Activated naive CD8-positive, alpha-beta T cell treated with anti-CD3 and anti-CD28 coated beads, Interleukin-2, amount 50 U/mL, for 24 hours (primary cell): ENCODE measurements around the gene PRDX5.
A peak's percentile ranks its signal among the peaks of the same experiment; 100 is the strongest.

ENCODE experiments used
- ATAC-seq: fragments of 150-1000 bp; cut with Tn5 transposase; one replicate; pipeline ENCODE4 v1.10.0; 2021
- DNase-seq: peaks from one replicate; pipeline ENCODE4 v3.0.0; 2021
- H3K27ac Mint-ChIP-seq: one replicate; pipeline ENCODE4 v1.8.0; 2021; ENCODE audit warnings: mild to moderate bottlenecking, mixed read lengths
- H3K27me3 Mint-ChIP-seq: one replicate; pipeline ENCODE4 v1.8.0; 2021; ENCODE audit warnings: mixed read lengths
- H3K36me3 Mint-ChIP-seq: one replicate; pipeline ENCODE4 v1.8.0; 2021; ENCODE audit warnings: low read depth, mixed read lengths
- H3K4me1 Mint-ChIP-seq: one replicate; pipeline ENCODE4 v1.8.0; 2021; ENCODE audit warnings: mixed read lengths
- H3K4me3 Mint-ChIP-seq: one replicate; pipeline ENCODE4 v1.8.0; 2021; ENCODE audit warnings: mild to moderate bottlenecking, moderate library complexity, mixed read lengths
- H3K9me3 Mint-ChIP-seq: one replicate; pipeline ENCODE4 v1.8.0; 2021; ENCODE audit warnings: mixed read lengths

Gene PRDX5

GRCh38 chr11:64339754-64340408 is 22.0 kb downstream of the PRDX5 start, which contains the start of gene CCDC88B:
Gene CCDC88B, plus strand, starts transcription at chr11:64340204. Its CDS starts 63 bp downstream, at chr11:64340267.
- peak; percentile 86 for ATAC-seq
- peaks cover 6% of the 10 kb centered on the region for H3K36me3 Mint-ChIP-seq

GRCh38 chr11:64340671-64341335 is 22.9 kb downstream of the PRDX5 start:
- Mint-ChIP-seq H3K36me3 (peaks cover 9% of the 10 kb centered on the region), H3K27ac (peak overlapping the region; percentile 83), H3K4me3 (peak overlapping the region; percentile 86), H3K27me3 (no peaks in the 10 kb centered on the region), H3K4me1 (peaks cover 30% of the 10 kb centered on the region), H3K9me3 (no peaks in the 10 kb centered on the region)
- DNase-seq (peak; percentile 92), ATAC-seq (peak; percentile 22)

More at GRCh38 chr11:64339754-64340408, 22.0 kb downstream of the PRDX5 start, which contains the start of gene CCDC88B:
- Mint-ChIP-seq H3K27me3 (no peaks in the 10 kb centered on the region), H3K4me1 (peaks cover 37% of the 10 kb centered on the region), H3K9me3 (no peaks in the 10 kb centered on the region), H3K4me3 (peak within 1 kb of the TSS; percentile 86), H3K27ac (peak within 1 kb of the TSS; percentile 83)
- DNase-seq: peak; percentile 85

- DNase-seq (no peak), ATAC-seq (no peak)
- Mint-ChIP-seq H3K27me3 (no peaks in the 10 kb centered on the region), H3K4me3 (peak overlapping the region; percentile 86), H3K36me3 (peaks cover 13% of the 10 kb centered on the region), H3K9me3 (no peaks in the 10 kb centered on the region), H3K4me1 (peaks cover 30% of the 10 kb centered on the region), H3K27ac (no peak overlapping the region)
Observed at GRCh38 chr11:64341429-64341828, 23.5 kb downstream of the PRDX5 start.

GRCh38 chr11:64341851-64342791 is 24.2 kb downstream of the PRDX5 start:
- peaks cover 30% of the 10 kb centered on the region for H3K4me1 Mint-ChIP-seq
- peak overlapping the region; percentile 86 for H3K4me3 Mint-ChIP-seq
- H3K36me3 Mint-ChIP-seq: peaks cover 15% of the 10 kb centered on the region
- ATAC-seq (peak; percentile 77), DNase-seq (peak; percentile 93)
- H3K27me3 Mint-ChIP-seq: no peaks in the 10 kb centered on the region
- H3K27ac Mint-ChIP-seq: no peak overlapping the region
- H3K9me3 Mint-ChIP-seq: no peaks in the 10 kb centered on the region

GRCh38 chr11:64342869-64343745 is 25.2 kb downstream of the PRDX5 start:
- Mint-ChIP-seq H3K27ac (no peak overlapping the region), H3K36me3 (peaks cover 16% of the 10 kb centered on the region), H3K4me3 (no peak overlapping the region), H3K9me3 (no peaks in the 10 kb centered on the region), H3K27me3 (no peaks in the 10 kb centered on the region), H3K4me1 (peaks cover 30% of the 10 kb centered on the region)
- no peak for DNase-seq
- ATAC-seq: no peak

DNA sequence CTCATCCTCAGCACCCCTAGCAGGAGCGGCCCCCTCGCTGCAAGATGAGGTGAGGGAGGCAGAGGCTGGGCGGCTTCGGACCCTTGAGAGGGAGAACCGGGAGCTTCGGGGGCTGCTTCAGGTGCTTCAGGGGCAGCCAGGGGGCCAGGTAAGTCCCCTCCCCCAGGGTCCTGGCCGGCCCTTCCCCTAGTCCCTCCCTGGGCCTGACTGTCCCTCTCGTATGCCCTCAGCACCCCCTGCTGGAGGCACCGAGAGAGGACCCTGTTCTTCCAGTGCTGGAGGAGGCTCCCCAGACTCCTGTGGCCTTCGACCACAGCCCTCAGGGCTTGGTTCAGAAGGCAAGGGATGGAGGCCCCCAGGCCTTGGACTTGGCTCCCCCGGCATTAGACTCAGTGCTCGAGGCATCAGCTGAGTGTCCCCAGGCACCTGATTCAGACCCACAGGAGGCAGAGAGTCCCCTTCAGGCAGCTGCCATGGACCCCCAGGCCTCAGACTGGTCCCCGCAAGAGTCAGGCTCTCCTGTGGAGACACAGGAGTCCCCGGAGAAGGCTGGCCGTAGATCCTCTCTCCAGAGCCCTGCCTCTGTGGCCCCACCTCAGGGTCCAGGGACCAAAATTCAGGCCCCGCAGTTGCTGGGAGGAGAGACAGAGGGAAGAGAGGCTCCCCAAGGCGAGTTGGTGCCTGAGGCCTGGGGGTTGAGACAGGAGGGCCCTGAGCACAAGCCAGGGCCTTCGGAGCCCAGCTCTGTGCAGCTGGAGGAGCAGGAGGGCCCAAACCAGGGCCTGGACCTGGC is 26.0 kb downstream of the PRDX5 start:
- no peaks in the 10 kb centered on the region for H3K27me3 Mint-ChIP-seq
- H3K9me3 Mint-ChIP-seq: no peaks in the 10 kb centered on the region
- peaks cover 14% of the 10 kb centered on the region for H3K36me3 Mint-ChIP-seq
- peaks cover 25% of the 10 kb centered on the region for H3K4me1 Mint-ChIP-seq
- ATAC-seq: no peak
- H3K27ac Mint-ChIP-seq: no peak overlapping the region
- no peak overlapping the region for H3K4me3 Mint-ChIP-seq
- DNase-seq: no peak

DNA sequence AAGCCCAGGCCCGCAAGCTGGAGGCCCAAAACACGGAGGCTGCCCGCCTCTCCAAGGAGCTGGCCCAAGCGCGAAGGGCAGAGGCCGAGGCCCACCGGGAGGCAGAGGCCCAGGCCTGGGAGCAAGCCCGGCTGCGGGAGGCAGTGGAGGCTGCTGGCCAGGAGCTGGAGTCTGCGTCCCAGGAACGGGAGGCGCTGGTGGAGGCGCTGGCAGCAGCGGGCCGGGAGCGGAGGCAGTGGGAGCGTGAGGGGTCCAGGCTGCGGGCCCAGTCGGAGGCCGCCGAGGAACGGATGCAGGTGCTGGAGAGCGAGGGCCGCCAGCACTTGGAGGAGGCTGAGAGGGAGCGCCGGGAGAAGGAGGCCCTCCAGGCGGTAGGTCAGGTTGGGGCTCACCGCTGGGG is 26.9 kb downstream of the PRDX5 start:
- peaks cover 17% of the 10 kb centered on the region for H3K4me1 Mint-ChIP-seq
- no peaks in the 10 kb centered on the region for H3K9me3 Mint-ChIP-seq
- no peak overlapping the region for H3K27ac Mint-ChIP-seq
- DNase-seq: no peak
- peaks cover 14% of the 10 kb centered on the region for H3K36me3 Mint-ChIP-seq
- H3K27me3 Mint-ChIP-seq: no peaks in the 10 kb centered on the region
- ATAC-seq: no peak
- H3K4me3 Mint-ChIP-seq: no peak overlapping the region

DNA sequence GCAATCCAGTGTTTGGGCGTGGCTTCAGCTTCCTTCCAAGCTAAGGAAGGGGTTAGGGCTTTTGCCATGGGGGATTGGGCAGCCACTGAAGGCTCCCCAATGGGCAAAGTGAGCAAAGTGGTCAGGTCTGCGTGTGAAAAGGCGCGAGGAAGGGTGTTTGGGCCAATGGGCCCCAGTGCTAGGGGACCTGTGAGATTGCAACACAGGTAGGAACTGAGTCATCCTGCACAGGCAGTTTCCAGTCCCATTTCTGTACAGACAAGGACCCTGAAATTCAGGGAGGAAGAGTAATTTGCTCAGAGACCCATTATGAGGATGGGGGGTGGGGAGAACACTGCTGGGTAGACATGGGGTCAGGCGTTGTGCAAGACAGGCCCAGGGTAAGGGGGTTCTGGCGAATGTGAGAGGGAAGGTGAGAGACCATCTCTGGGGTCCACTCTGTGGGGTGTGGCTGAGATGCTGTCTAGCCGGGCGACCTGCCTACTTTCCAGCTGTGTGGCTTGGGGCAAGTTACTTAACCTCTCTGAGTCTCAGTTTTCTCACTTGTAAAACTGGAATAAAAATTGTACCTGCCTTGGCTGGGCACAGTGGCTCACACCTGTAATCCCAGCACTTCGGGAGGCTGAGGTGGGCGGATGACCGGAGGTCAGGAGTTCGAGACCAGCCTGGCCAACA is 29.4 kb downstream of the PRDX5 start:
- DNase-seq (no peak), ATAC-seq (no peak)
- no peak overlapping the region for H3K4me3 Mint-ChIP-seq
- H3K36me3 Mint-ChIP-seq: peaks cover 14% of the 10 kb centered on the region
- H3K27ac Mint-ChIP-seq: no peak overlapping the region
- no peaks in the 10 kb centered on the region for H3K9me3 Mint-ChIP-seq
- no peaks in the 10 kb centered on the region for H3K27me3 Mint-ChIP-seq
- peaks cover 2% of the 10 kb centered on the region for H3K4me1 Mint-ChIP-seq

GRCh38 chr11:64348383-64349024 is 30.6 kb downstream of the PRDX5 start:
- no peaks in the 10 kb centered on the region for H3K4me1 Mint-ChIP-seq
- no peak overlapping the region for H3K4me3 Mint-ChIP-seq
- H3K27ac Mint-ChIP-seq: no peak overlapping the region
- no peak for DNase-seq
- ATAC-seq: no peak
- H3K27me3 Mint-ChIP-seq: no peaks in the 10 kb centered on the region
- H3K9me3 Mint-ChIP-seq: no peaks in the 10 kb centered on the region
- H3K36me3 Mint-ChIP-seq: peaks cover 14% of the 10 kb centered on the region

DNA sequence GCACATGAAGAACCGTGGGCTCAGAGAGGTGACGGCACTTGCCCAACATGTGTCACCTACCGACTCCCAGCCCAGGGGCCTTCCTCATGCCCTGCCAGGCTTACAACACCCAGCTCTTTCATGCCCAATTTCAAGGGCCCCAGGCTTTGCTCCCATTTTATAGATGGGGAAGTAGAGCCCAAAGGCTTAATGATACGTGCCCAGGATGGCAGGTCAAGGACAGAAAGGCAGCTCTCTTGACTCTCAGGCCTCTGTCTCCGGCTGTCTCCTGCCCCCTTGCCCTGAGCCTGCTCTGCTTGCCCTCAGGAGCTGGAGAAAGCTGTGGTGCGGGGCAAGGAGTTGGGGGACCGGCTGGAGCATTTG is 31.1 kb downstream of the PRDX5 start:
- H3K4me1 Mint-ChIP-seq: no peaks in the 10 kb centered on the region

DNA sequence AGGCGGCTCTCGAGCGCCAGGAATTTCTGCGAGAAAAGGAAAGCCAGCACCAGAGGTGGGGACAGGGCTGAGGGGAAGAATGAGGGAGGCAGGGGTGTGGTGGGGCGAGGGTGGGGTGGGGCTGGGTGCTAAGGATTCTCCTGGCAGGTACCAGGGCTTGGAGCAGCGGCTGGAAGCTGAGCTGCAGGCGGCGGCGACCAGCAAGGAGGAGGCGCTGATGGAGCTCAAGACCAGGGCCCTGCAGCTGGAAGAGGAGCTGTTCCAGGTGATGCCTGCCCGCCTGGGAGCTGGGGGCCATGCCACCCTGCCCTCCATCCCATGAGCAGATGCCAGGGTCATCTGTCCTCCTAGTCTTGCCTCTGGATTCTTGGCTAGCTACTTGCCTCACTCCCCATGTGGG is 31.5 kb downstream of the PRDX5 start:
- Mint-ChIP-seq H3K27ac (no peak overlapping the region), H3K36me3 (peaks cover 14% of the 10 kb centered on the region), H3K4me3 (no peak overlapping the region), H3K9me3 (no peaks in the 10 kb centered on the region), H3K27me3 (no peaks in the 10 kb centered on the region), H3K4me1 (no peaks in the 10 kb centered on the region)
- ATAC-seq (no peak), DNase-seq (no peak)

More for the DNA sequence above, 31.1 kb downstream of the PRDX5 start:
- H3K27ac Mint-ChIP-seq: no peak overlapping the region
- no peak for DNase-seq
- no peak overlapping the region for H3K4me3 Mint-ChIP-seq
- H3K27me3 Mint-ChIP-seq: no peaks in the 10 kb centered on the region
- ATAC-seq: no peak
- peaks cover 14% of the 10 kb centered on the region for H3K36me3 Mint-ChIP-seq
- no peaks in the 10 kb centered on the region for H3K9me3 Mint-ChIP-seq

- no peak for ATAC-seq
- H3K9me3 Mint-ChIP-seq: no peaks in the 10 kb centered on the region
- no peak overlapping the region for H3K27ac Mint-ChIP-seq
- peaks cover 3% of the 10 kb centered on the region for H3K4me1 Mint-ChIP-seq
- no peak overlapping the region for H3K4me3 Mint-ChIP-seq
- no peak for DNase-seq
- peaks cover 12% of the 10 kb centered on the region for H3K36me3 Mint-ChIP-seq
- H3K27me3 Mint-ChIP-seq: no peaks in the 10 kb centered on the region
Observed at GRCh38 chr11:64351136-64351631, 33.3 kb downstream of the PRDX5 start.
